ENCODE data around the gene DSN1.

- TF ChIP-seq CTCF (IDR thresholded peaks at IDR 0.05) = no peak
- TF ChIP-seq POLR2A (IDR thresholded peaks at IDR 0.05; ENCODE audit: low read length) = no peak
- no peak for TF ChIP-seq USF2 (IDR thresholded peaks at IDR 0.05)
- TF ChIP-seq BHLHE40 (IDR thresholded peaks at IDR 0.05; ENCODE audit: low read depth, low read length) = no peak
- TF ChIP-seq ELK1 (IDR thresholded peaks at IDR 0.05; ENCODE audit: low read depth, low read length) = no peak
- no peak for TF ChIP-seq RAD21 (conservative IDR thresholded peaks at IDR 0.05 in 1 of 2, IDR thresholded peaks at IDR 0.05 in 1 of 2)
- TF ChIP-seq REST (IDR thresholded peaks at IDR 0.05) = no peak
- TF ChIP-seq NFE2L2 (conservative IDR thresholded peaks at IDR 0.05; ENCODE audit: low read length) = no peak
- no peak for TF ChIP-seq HDAC2 (IDR thresholded peaks at IDR 0.05)
- no peak for TF ChIP-seq KDM1A (IDR thresholded peaks at IDR 0.05; ENCODE audit: low read depth)
- no peak for TF ChIP-seq CHD2 (IDR thresholded peaks at IDR 0.05; ENCODE audit: low read length, partially characterized antibody)
Measured at GRCh38 chr20:36744243-36744642, 29.3 kb downstream of the DSN1 start.
